GM12878 (cell line): ENCODE data around the gene FMNL2. TPM values are rescaled to one million over a fixed set of nuclear protein-coding genes. Genes with fewer than 3 reads are reported as not detected.

ENCODE experiments used
- ATAC-seq: fragments of 200-7000 bp; cut with Tn5 transposase; 3 replicates; pipeline ENCODE4 v1.9.1; 2020; ENCODE audit warnings: mild to moderate bottlenecking, moderate library complexity
- BruUV-seq: library from RNA; stranded (reverse); fragments of 400-500 nt; replicated peaks from 2 replicates; lab custom pipeline; 2021; lab: Mats Ljungman, UMichigan
- CTCF ChIA-PET: fragments of 300-600 bp; sonication (Branson Sonifier 250); formaldehyde crosslinking; extraction: SDS; loops from one replicate; lab custom pipeline; 2021; ENCODE audit warnings: inconsistent platforms; lab: Yijun Ruan, JAX
- POLR2A ChIA-PET: fragments of 350-600 bp; formaldehyde crosslinking; extraction: SDS; loops from one replicate; lab custom pipeline; 2021; ENCODE audit warnings: inconsistent platforms; lab: Charles Lee
- RAD21 ChIA-PET: fragments of 300-600 bp; sonication (Branson Sonifier 250); formaldehyde crosslinking; loops from one replicate; lab custom pipeline; 2023; ENCODE audit warnings: antibody characterized with exemption; ENCODE audit not compliant: unreplicated experiment; lab: Charles Lee
- SMC1A ChIA-PET: fragments of 300-600 bp; sonication (Branson Sonifier 250); formaldehyde crosslinking; loops from one replicate; lab custom pipeline; 2023; ENCODE audit not compliant: unreplicated experiment, uncharacterized antibody; lab: Charles Lee
- DNase-seq: peaks from one replicate; pipeline ENCODE4 v3.0.0-alpha.2; 2011; ENCODE audit warnings: low read depth, low spot score
- FAIRE-seq: peaks from 3 replicates; lab custom pipeline; 2011; peaks lifted over from hg19 to GRCh38; lab: Jason Lieb, UNC
- H2AFZ ChIP-seq: 2 replicates; pipeline ENCODE4 v1.6.0; 2011; ENCODE audit warnings: low read depth, low read length, control low read depth; ENCODE audit not compliant: control insufficient read depth
- H3K27ac ChIP-seq: 2 replicates; pipeline ENCODE4 v1.5.1; 2011; ENCODE audit warnings: control low read depth; ENCODE audit not compliant: control insufficient read depth, insufficient read depth
- H3K27me3 ChIP-seq, 2 experiments: replicated peaks in 1 of 2; 2 replicates each; pipeline versions ENCODE4 v1.6.0 to v1.6.1; 2011; ENCODE audit warnings: low read length in 1 of 2; ENCODE audit not compliant: control insufficient read depth in 2 of 2, insufficient read depth in 2 of 2
- H3K36me3 ChIP-seq, 2 experiments: 2 replicates each; pipeline ENCODE4 v1.5.1; 2011; ENCODE audit warnings: low read length in 1 of 2; ENCODE audit not compliant: control insufficient read depth in 2 of 2, insufficient read depth in 2 of 2
- H3K4me1 ChIP-seq: 2 replicates; pipeline ENCODE4 v1.6.1; 2011; ENCODE audit warnings: mild to moderate bottlenecking, low read length, moderate library complexity, mixed read lengths; ENCODE audit not compliant: control insufficient read depth, insufficient read depth
- H3K4me2 ChIP-seq: 2 replicates; pipeline ENCODE4 v1.6.0; 2011; ENCODE audit warnings: control low read depth; ENCODE audit not compliant: control insufficient read depth, insufficient read depth
- H3K4me3 ChIP-seq: fragments of 200-600 bp; sonication (generic); 2 replicates; pipeline ENCODE4 v1.5.1; 2016
- H3K79me2 ChIP-seq: 2 replicates; pipeline ENCODE4 v1.6.0; 2011; ENCODE audit warnings: low read length; ENCODE audit not compliant: control insufficient read depth, insufficient read depth
- H3K9ac ChIP-seq: 2 replicates; pipeline ENCODE4 v1.8.0; 2011; ENCODE audit warnings: low read length, control low read depth, mixed read lengths; ENCODE audit not compliant: control insufficient read depth, insufficient read depth
- H3K9me3 ChIP-seq: replicated peaks from 3 replicates; pipeline ENCODE4 v1.5.1; 2011; ENCODE audit warnings: mild to moderate bottlenecking, low read length; ENCODE audit not compliant: control insufficient read depth, insufficient read depth
- H4K20me1 ChIP-seq: 2 replicates; pipeline ENCODE4 v1.6.0; 2011; ENCODE audit not compliant: control insufficient read depth, insufficient read depth
- BACH1 ChIP-seq: fragments of 450-650 bp; IDR thresholded peaks from 2 replicates; pipeline ENCODE4 v1.6.1; 2017; ENCODE audit warnings: mild to moderate bottlenecking, borderline replicate concordance
- ESRRA ChIP-seq: IDR thresholded peaks from 2 replicates; pipeline ENCODE4 v1.6.1; 2012; ENCODE audit warnings: mild to moderate bottlenecking, low read length, improper control_type of control experiment
- JUNB ChIP-seq: IDR thresholded peaks from 2 replicates; pipeline ENCODE4 v1.6.1; 2016; ENCODE audit warnings: antibody characterized with exemption, mild to moderate bottlenecking
- NRF1 ChIP-seq: conservative IDR thresholded peaks from 2 replicates; pipeline ENCODE4 v1.6.1; 2011; ENCODE audit warnings: mild to moderate bottlenecking, low read depth, low read length, improper control_type of control experiment
- RB1 ChIP-seq: fragments of 450-650 bp; formaldehyde crosslinking; IDR thresholded peaks from 2 replicates; pipeline ENCODE4 v1.6.1; 2017; ENCODE audit warnings: mild to moderate bottlenecking, borderline replicate concordance
- SREBF2 ChIP-seq: IDR thresholded peaks from 2 replicates; pipeline ENCODE4 v1.6.1; 2012; ENCODE audit warnings: mild to moderate bottlenecking, low read length
- SRF ChIP-seq, 2 experiments: IDR thresholded peaks; 2 replicates each; pipeline ENCODE4 v1.6.1; 2011; ENCODE audit warnings: low read depth in 2 of 2, low read length in 2 of 2, mild to moderate bottlenecking in 1 of 2, moderate library complexity in 1 of 2
- ZNF622 ChIP-seq: fragments of 450-650 bp; IDR thresholded peaks from 2 replicates; pipeline ENCODE4 v1.6.1; 2017; ENCODE audit warnings: mild to moderate bottlenecking, inconsistent platforms
- ZSCAN29 ChIP-seq: fragments of 450-650 bp; IDR thresholded peaks from 2 replicates; pipeline ENCODE4 v1.6.1; 2017; ENCODE audit warnings: mild to moderate bottlenecking, moderate library complexity
- WGBS: methylation state at CpG from one replicate; pipeline ENCODE4 v1.1.6; 2016; ENCODE audit warnings: low lambda C conversion rate; ENCODE audit not compliant: insufficient replicate concordance, insufficient coverage; ENCODE audit errors: missing lambda C conversion rate; 5-methylcytosine and 5-hydroxymethylcytosine counted together
- in situ Hi-C: fragments of 300-500 bp; cut with MboI; formaldehyde crosslinking; loops from 9 replicates; pipeline ENCODE4 v1.14.3; 2018; ENCODE audit warnings: mixed read lengths
- intact Hi-C: fragments of 100-400 bp; cut with micrococcal nuclease; formaldehyde crosslinking; loops from one replicate; pipeline ENCODE4 v1.14.2; 2022; ENCODE audit not compliant: unreplicated experiment
- polyA plus RNA-seq, 11 experiments: library from polyadenylated mRNA; depleted of rRNA in 4 of 11; unstranded in 6 of 11; stranded (reverse) in 5 of 11; fragments of >200 nt; fragmentation: Nextera tagmentation in 4 of 11; fragmentation: Illumina TruSeq in 1 of 11; extraction: Ambion mirVana in 4 of 11; extraction: Trizol in 1 of 11; gene quantifications; 1 replicate in 1 of 11; 2 replicates in 10 of 11; pipeline versions ENCODE4 v1.2.1 to v1.2.3, GENCODE V29; 2011 to 2016; ENCODE audit warnings: inconsistent platforms in 2 of 11, missing spikeins in 2 of 11, low read depth in 1 of 11
- total RNA-seq, 4 experiments: library from RNA; depleted of rRNA in 3 of 4; stranded (reverse); fragments of >200 nt in 3 of 4; fragmentation: Illumina TruSeq in 1 of 4; extraction: Trizol in 1 of 4; gene quantifications; 2 replicates each; pipeline versions ENCODE4 v1.2.1 to v1.2.3, GENCODE V29; 2013 to 2021
- TF ChIP-seq, protein P1 (sequence below): IDR thresholded peaks from 2 replicates; pipeline ENCODE4 v1.6.1; 2012; ENCODE audit warnings: low read depth, low read length, improper control_type of control experiment
- TF ChIP-seq, protein P2 (sequence below): IDR thresholded peaks from 2 replicates; pipeline ENCODE4 v1.6.1; 2011; ENCODE audit warnings: low read depth, mild to moderate bottlenecking, low read length, moderate library complexity, borderline replicate concordance; ENCODE audit errors: extremely low read depth
- TF ChIP-seq, protein P3 (sequence below): fragments of 450-650 bp; formaldehyde crosslinking; IDR thresholded peaks from 2 replicates; pipeline ENCODE4 v1.5.0; 2022; ENCODE audit warnings: mild to moderate bottlenecking, missing genetic modification characterization
- TF ChIP-seq, protein P4 (sequence below): fragments of 150-350 bp; IDR thresholded peaks from 2 replicates; pipeline ENCODE4 v1.6.1; 2016; ENCODE audit warnings: low read depth, low read length
- TF ChIP-seq, protein P5 (sequence below), 3 experiments: IDR thresholded peaks in 2 of 3; conservative IDR thresholded peaks in 1 of 3; 2 replicates each; pipeline ENCODE4 v1.5.1; 2011; ENCODE audit warnings: low read depth in 3 of 3, low read length in 3 of 3, mild to moderate bottlenecking in 3 of 3, control low read depth in 2 of 3, moderate library complexity in 2 of 3, inconsistent platforms in 1 of 3, mixed read lengths in 1 of 3; ENCODE audit not compliant: control insufficient read depth in 2 of 3, insufficient read depth in 1 of 3; ENCODE audit errors: extremely low read depth in 1 of 3

The FMNL2 gene
- total and polyA plus RNA-seq, 10 of the 15 experiments (the other 5 are each of a cell fraction or from before 2014, with no cell fraction given): 0.13 to 9.9 (median 0.35) TPM

GRCh38 chr2:152510621-152511020, 175.6 kb downstream of the FMNL2 start:
- RAD21 ChIA-PET: no interaction called here
- Histone ChIP-seq H3K79me2 (no peaks in the 10 kb centered on the region; the same call in 1 of the 2 replicates), H4K20me1 (no peaks in the 10 kb centered on the region), H3K4me2 (no peak overlapping the region), H3K9ac (no peak overlapping the region), H3K27me3 (no peaks in the 10 kb centered on the region), H2AFZ (no peak overlapping the region), H3K9me3 (no peaks in the 10 kb centered on the region), H3K36me3 (no peaks in the 10 kb centered on the region), H3K4me1 (peaks cover 8% of the 10 kb centered on the region; the same call in 1 of the 2 replicates), H3K27ac (no peak overlapping the region), H3K4me3 (no peak overlapping the region)
- in situ Hi-C loops (no loop called here), intact Hi-C loops (no loop called here)
- 84% methylated on average over 5 of the region's 5 CpGs for WGBS
- CTCF ChIA-PET: interaction anchor here (0.6 kb wide), 1 partner anchor 39 kb away, joined by 4 read pairs; no protein-coding TSS in a partner anchor
- BruUV-seq: no TSS peak
- POLR2A ChIA-PET: no interaction called here
- DNase-seq: no peak
- no peak for ATAC-seq
- no peak for FAIRE-seq
- SMC1A ChIA-PET: interaction anchor here (0.6 to 1.7 kb wide), 3 partner anchors 8 to 1147 kb away, joined by 3 to 5 read pairs (median 5); no protein-coding TSS in a partner anchor
- TF ChIP-seq, protein P1, sequence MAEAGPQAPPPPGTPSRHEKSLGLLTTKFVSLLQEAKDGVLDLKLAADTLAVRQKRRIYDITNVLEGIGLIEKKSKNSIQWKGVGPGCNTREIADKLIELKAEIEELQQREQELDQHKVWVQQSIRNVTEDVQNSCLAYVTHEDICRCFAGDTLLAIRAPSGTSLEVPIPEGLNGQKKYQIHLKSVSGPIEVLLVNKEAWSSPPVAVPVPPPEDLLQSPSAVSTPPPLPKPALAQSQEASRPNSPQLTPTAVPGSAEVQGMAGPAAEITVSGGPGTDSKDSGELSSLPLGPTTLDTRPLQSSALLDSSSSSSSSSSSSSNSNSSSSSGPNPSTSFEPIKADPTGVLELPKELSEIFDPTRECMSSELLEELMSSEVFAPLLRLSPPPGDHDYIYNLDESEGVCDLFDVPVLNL: no peak
- TF ChIP-seq, protein P2, sequence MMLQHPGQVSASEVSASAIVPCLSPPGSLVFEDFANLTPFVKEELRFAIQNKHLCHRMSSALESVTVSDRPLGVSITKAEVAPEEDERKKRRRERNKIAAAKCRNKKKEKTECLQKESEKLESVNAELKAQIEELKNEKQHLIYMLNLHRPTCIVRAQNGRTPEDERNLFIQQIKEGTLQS: no peak
- TF ChIP-seq BACH1: no peak
- TF ChIP-seq, protein P3, sequence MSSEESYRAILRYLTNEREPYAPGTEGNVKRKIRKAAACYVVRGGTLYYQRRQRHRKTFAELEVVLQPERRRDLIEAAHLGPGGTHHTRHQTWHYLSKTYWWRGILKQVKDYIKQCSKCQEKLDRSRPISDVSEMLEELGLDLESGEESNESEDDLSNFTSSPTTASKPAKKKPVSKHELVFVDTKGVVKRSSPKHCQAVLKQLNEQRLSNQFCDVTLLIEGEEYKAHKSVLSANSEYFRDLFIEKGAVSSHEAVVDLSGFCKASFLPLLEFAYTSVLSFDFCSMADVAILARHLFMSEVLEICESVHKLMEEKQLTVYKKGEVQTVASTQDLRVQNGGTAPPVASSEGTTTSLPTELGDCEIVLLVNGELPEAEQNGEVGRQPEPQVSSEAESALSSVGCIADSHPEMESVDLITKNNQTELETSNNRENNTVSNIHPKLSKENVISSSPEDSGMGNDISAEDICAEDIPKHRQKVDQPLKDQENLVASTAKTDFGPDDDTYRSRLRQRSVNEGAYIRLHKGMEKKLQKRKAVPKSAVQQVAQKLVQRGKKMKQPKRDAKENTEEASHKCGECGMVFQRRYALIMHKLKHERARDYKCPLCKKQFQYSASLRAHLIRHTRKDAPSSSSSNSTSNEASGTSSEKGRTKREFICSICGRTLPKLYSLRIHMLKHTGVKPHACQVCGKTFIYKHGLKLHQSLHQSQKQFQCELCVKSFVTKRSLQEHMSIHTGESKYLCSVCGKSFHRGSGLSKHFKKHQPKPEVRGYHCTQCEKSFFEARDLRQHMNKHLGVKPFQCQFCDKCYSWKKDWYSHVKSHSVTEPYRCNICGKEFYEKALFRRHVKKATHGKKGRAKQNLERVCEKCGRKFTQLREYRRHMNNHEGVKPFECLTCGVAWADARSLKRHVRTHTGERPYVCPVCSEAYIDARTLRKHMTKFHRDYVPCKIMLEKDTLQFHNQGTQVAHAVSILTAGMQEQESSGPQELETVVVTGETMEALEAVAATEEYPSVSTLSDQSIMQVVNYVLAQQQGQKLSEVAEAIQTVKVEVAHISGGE (CRISPR knock-in tag): no peak
- no peak for TF ChIP-seq NRF1
- TF ChIP-seq ZNF622: no peak
- TF ChIP-seq, protein P4, sequence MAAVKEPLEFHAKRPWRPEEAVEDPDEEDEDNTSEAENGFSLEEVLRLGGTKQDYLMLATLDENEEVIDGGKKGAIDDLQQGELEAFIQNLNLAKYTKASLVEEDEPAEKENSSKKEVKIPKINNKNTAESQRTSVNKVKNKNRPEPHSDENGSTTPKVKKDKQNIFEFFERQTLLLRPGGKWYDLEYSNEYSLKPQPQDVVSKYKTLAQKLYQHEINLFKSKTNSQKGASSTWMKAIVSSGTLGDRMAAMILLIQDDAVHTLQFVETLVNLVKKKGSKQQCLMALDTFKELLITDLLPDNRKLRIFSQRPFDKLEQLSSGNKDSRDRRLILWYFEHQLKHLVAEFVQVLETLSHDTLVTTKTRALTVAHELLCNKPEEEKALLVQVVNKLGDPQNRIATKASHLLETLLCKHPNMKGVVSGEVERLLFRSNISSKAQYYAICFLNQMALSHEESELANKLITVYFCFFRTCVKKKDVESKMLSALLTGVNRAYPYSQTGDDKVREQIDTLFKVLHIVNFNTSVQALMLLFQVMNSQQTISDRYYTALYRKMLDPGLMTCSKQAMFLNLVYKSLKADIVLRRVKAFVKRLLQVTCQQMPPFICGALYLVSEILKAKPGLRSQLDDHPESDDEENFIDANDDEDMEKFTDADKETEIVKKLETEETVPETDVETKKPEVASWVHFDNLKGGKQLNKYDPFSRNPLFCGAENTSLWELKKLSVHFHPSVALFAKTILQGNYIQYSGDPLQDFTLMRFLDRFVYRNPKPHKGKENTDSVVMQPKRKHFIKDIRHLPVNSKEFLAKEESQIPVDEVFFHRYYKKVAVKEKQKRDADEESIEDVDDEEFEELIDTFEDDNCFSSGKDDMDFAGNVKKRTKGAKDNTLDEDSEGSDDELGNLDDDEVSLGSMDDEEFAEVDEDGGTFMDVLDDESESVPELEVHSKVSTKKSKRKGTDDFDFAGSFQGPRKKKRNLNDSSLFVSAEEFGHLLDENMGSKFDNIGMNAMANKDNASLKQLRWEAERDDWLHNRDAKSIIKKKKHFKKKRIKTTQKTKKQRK: no peak
- TF ChIP-seq RB1: no peak
- no peak for TF ChIP-seq SREBF2
- no peak for TF ChIP-seq SRF (IDR thresholded peaks at IDR 0.05; ENCODE audit: low read depth in 2 of 2, low read length in 2 of 2)
- no peak for TF ChIP-seq ZSCAN29
- no peak for TF ChIP-seq JUNB
- TF ChIP-seq, protein P5, sequence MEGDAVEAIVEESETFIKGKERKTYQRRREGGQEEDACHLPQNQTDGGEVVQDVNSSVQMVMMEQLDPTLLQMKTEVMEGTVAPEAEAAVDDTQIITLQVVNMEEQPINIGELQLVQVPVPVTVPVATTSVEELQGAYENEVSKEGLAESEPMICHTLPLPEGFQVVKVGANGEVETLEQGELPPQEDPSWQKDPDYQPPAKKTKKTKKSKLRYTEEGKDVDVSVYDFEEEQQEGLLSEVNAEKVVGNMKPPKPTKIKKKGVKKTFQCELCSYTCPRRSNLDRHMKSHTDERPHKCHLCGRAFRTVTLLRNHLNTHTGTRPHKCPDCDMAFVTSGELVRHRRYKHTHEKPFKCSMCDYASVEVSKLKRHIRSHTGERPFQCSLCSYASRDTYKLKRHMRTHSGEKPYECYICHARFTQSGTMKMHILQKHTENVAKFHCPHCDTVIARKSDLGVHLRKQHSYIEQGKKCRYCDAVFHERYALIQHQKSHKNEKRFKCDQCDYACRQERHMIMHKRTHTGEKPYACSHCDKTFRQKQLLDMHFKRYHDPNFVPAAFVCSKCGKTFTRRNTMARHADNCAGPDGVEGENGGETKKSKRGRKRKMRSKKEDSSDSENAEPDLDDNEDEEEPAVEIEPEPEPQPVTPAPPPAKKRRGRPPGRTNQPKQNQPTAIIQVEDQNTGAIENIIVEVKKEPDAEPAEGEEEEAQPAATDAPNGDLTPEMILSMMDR (IDR thresholded peaks at IDR 0.05 in 2 of 3, conservative IDR thresholded peaks at IDR 0.05 in 1 of 3; ENCODE audit: control insufficient read depth in 2 of 3, extremely low read depth in 1 of 3, insufficient read depth in 1 of 3, low read depth in 3 of 3, low read length in 3 of 3): no peak
- no peak for TF ChIP-seq ESRRA
